ENCODE results near the gene DNMBP. TPM values are rescaled to one million over a fixed set of nuclear protein-coding genes. Genes with fewer than 3 reads are reported as not detected.

The DNMBP gene
- total RNA-seq, 1 donor from 2014 or later = 7.7 TPM

DNA sequence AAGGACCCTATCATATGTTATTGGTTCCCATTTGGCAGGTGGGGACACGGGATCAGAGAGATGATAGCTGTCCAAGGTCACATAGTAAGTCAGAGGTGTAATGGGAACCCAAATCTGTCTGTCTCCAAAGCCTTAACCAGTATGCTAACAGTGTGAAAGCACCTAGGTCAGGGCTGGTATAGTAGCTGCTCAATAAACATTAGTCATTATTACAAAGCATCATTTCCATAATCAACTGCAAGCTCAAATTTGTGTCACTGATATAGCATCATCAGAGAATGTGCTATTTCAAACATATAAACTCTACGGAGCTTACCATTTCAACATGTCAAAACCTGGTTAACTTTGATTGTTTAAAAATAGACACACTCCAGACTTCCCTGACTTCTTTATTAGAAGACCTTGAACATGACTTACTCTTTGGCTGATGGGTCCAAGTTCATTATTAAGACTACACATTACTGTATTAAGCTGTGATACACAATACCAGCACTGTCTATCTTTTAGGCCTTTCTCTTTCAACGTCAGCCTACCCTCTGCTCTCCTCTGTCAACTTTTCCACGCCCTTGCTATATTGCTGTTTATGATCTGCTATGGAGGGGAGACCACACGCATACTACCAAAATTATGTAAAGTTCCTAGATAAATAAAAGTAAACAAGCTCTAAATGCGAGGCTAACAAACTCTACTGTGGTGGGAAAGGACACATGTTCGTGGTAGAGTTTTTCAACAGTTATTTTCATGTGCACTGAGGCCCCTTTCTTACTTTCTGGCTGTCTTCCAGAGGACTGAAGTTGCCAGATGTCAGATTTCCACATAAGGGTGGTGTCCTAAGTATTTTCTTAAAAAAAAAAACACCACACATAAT lies 33.6 kb downstream of the DNMBP start:
- intact Hi-C loops (cut with micrococcal nuclease) = no loop called here
- H3K4me3 ChIP-seq = peak overlapping the region; percentile 7
- H3K36me3 ChIP-seq = peaks cover 7% of the 10 kb centered on the region
- no peaks in the 10 kb centered on the region for H3K27me3 ChIP-seq (ENCODE audit: low read depth)
- peak overlapping the region; percentile 78 for H3K27ac ChIP-seq (replicated peaks)
- no peak for TF ChIP-seq CTCF (IDR thresholded peaks at IDR 0.05; ENCODE audit: borderline replicate concordance)
- H3K4me1 ChIP-seq = peaks cover 60% of the 10 kb centered on the region
- no peaks in the 10 kb centered on the region for H3K9me3 ChIP-seq (replicated peaks)
- DNase-seq = no peak

- DNase-seq = no peak
- Histone ChIP-seq H3K9me3 (replicated peaks) (no peaks in the 10 kb centered on the region), H3K27ac (replicated peaks) (peak overlapping the region; percentile 78), H3K4me3 (no peak overlapping the region), H3K36me3 (peaks cover 16% of the 10 kb centered on the region), H3K27me3 (ENCODE audit: low read depth) (no peaks in the 10 kb centered on the region), H3K4me1 (peaks cover 54% of the 10 kb centered on the region)
- TF ChIP-seq CTCF (IDR thresholded peaks at IDR 0.05; ENCODE audit: borderline replicate concordance) = no peak
- intact Hi-C loops (cut with micrococcal nuclease) = no loop called here
These were observed 34.5 kb downstream of the DNMBP start for GRCh38 chr10:99975106-99975829.

GRCh38 chr10:99973190-99973589 lies 36.6 kb downstream of the DNMBP start:
- H3K27me3 ChIP-seq (ENCODE audit: low read depth) = no peaks in the 10 kb centered on the region
- H3K36me3 ChIP-seq = peaks cover 36% of the 10 kb centered on the region
- no peak overlapping the region for H3K27ac ChIP-seq (replicated peaks)
- H3K4me1 ChIP-seq = peaks cover 37% of the 10 kb centered on the region
- no peak overlapping the region for H3K4me3 ChIP-seq
- intact Hi-C loops (cut with micrococcal nuclease) = no loop called here
- peak; percentile 35 for TF ChIP-seq CTCF (IDR thresholded peaks at IDR 0.05; ENCODE audit: borderline replicate concordance)
- no peak for DNase-seq
- no peaks in the 10 kb centered on the region for H3K9me3 ChIP-seq (replicated peaks)

DNA sequence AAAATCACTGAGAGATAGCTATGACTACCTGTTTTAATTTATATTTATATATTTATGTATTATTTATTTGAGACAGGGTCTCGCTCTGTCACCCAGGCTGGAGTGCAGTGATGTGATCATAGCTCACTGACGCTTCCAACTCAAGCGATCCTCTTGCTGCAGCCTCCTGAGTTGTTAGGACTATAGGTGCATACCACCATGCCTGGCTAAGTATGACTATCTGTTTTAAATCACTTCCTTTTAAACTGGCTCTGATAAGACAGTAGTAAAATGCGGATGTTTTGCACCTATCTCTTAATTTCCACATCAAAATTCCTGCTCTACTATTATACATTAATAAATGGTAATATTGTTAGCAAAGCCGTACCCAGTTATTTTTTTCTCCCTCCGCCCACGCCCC lies 41.8 kb downstream of the DNMBP start:
- H3K4me1 ChIP-seq = peaks cover 37% of the 10 kb centered on the region
- no peaks in the 10 kb centered on the region for H3K27me3 ChIP-seq (ENCODE audit: low read depth)
- H3K9me3 ChIP-seq (replicated peaks) = no peaks in the 10 kb centered on the region
- peaks cover 52% of the 10 kb centered on the region for H3K36me3 ChIP-seq
- H3K27ac ChIP-seq (replicated peaks) = no peak overlapping the region
- no peak for TF ChIP-seq CTCF (IDR thresholded peaks at IDR 0.05; ENCODE audit: borderline replicate concordance)
- intact Hi-C loops (cut with micrococcal nuclease) = no loop called here
- DNase-seq = no peak
- no peak overlapping the region for H3K4me3 ChIP-seq

DNA sequence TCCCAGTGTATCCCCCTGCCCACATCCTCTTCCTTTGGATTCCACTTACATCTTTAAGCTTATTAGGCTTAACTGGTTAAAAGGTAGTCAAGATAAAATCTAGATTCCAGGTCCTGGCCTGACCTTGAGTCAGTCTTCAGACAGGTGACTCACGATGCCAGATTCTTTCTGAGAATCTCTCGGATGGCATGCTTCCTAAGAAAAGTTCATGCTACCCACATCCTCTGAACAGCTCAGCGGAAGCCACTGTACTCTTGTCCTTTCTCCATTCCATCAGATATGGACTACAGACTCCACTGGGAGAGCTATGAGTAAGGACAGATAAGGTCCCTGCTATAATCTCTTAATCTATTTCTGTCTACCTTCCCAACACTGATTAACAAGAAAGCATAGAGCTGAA lies 43.4 kb downstream of the DNMBP start:
- H3K9me3 ChIP-seq (replicated peaks) = no peaks in the 10 kb centered on the region
- H3K27ac ChIP-seq (replicated peaks) = peak overlapping the region; percentile 46
- no peak overlapping the region for H3K4me3 ChIP-seq
- TF ChIP-seq CTCF (IDR thresholded peaks at IDR 0.05; ENCODE audit: borderline replicate concordance) = no peak
- intact Hi-C loops (cut with micrococcal nuclease) = no loop called here
- H3K36me3 ChIP-seq = peaks cover 46% of the 10 kb centered on the region
- H3K27me3 ChIP-seq (ENCODE audit: low read depth) = no peaks in the 10 kb centered on the region
- DNase-seq = no peak
- peaks cover 34% of the 10 kb centered on the region for H3K4me1 ChIP-seq
